Cardiac muscle cell (in vitro differentiated cells and primary cell): ENCODE data around the gene JRKL. TPM values are rescaled to one million over a fixed set of nuclear protein-coding genes. Genes with fewer than 3 reads are reported as not detected.
A peak's percentile ranks its signal among the peaks of the same experiment; 100 is the strongest.

Experiments
- DNase-seq, 2 donors: peaks; one replicate each; pipeline versions ENCODE4 v3.0.0 to v3.0.0-alpha.2; 2010 to 2017; ENCODE audit warnings: low read depth in 1 of 2, low spot score in 1 of 2
- H3K27ac ChIP-seq: fragments of 200-600 bp; sonication (generic); 2 replicates; pipeline ENCODE4 v1.5.1; 2016
- H3K27me3 ChIP-seq: fragments of 200-600 bp; sonication (generic); 2 replicates; pipeline ENCODE4 v1.6.0; 2016; ENCODE audit warnings: control low read depth
- H3K36me3 ChIP-seq: fragments of 200-600 bp; sonication (generic); 2 replicates; pipeline ENCODE4 v1.5.1; 2016; ENCODE audit warnings: control low read depth
- H3K4me1 ChIP-seq: fragments of 200-600 bp; sonication (generic); 2 replicates; pipeline ENCODE4 v1.8.1; 2017; ENCODE audit warnings: low read depth, mild to moderate bottlenecking, mixed run types
- H3K4me3 ChIP-seq: fragments of 200-600 bp; sonication (generic); 2 replicates; pipeline ENCODE4 v1.5.1; 2016; ENCODE audit warnings: mild to moderate bottlenecking
- H3K9me3 ChIP-seq: fragments of 200-600 bp; sonication (generic); 2 replicates; pipeline ENCODE4 v1.5.1; 2017; ENCODE audit warnings: low read depth, mild to moderate bottlenecking, control low read depth
- CTCF ChIP-seq: IDR thresholded peaks from 2 replicates; pipeline ENCODE4 v1.5.1; 2012; ENCODE audit warnings: low read depth, mild to moderate bottlenecking, low read length
- polyA plus RNA-seq: library from polyadenylated mRNA; unstranded; fragments of >200 nt; fragmentation: Nextera tagmentation; extraction: Ambion mirVana; gene quantifications from 2 replicates; pipeline ENCODE4 v1.2.1, GENCODE V29; 2016
- total RNA-seq: library from RNA; depleted of rRNA; stranded (reverse); fragments of >200 nt; gene quantifications from 2 replicates; pipeline ENCODE4 v1.2.3, GENCODE V29; 2016

The JRKL gene
- total RNA-seq (3.0 and 3.8 TPM in 2 replicates), polyA plus RNA-seq (7.1 and 8.7 TPM in 2 replicates)

- H3K4me1 ChIP-seq: no peaks in the 10 kb centered on the region
- H3K27ac ChIP-seq: peak within 1 kb of the TSS; percentile 91
- DNase-seq: peak; percentile 98
- H3K4me3 ChIP-seq: peak within 1 kb of the TSS; percentile 69
- no peak for TF ChIP-seq CTCF
- H3K27me3 ChIP-seq: no peaks in the 10 kb centered on the region
- H3K9me3 ChIP-seq: no peaks in the 10 kb centered on the region
- H3K36me3 ChIP-seq: no peaks in the 10 kb centered on the region
Measured at GRCh38 chr11:96389720-96390487, at the start of gene JRKL, which contains the start of gene CCDC82. Gene JRKL (plus strand): TSS chr11:96390013. CDS start chr11:96390650, 637 bp downstream. Gene CCDC82 (minus strand): TSS chr11:96389912. CDS start chr11:96384747, 5,165 bp downstream.

- no peak overlapping the region for H3K27ac ChIP-seq
- DNase-seq: peak in 1 of 2 donors; percentile 48
- no peak overlapping the region for H3K4me3 ChIP-seq
- no peaks in the 10 kb centered on the region for H3K27me3 ChIP-seq
- TF ChIP-seq CTCF: no peak
- no peaks in the 10 kb centered on the region for H3K9me3 ChIP-seq
- no peaks in the 10 kb centered on the region for H3K36me3 ChIP-seq
- H3K4me1 ChIP-seq: peaks cover 46% of the 10 kb centered on the region
Measured at GRCh38 chr11:96340555-96340885, 49.3 kb upstream of the JRKL start.

GRCh38 chr11:96341211-96342013 lies 48.4 kb upstream of the JRKL start:
- H3K9me3 ChIP-seq: no peaks in the 10 kb centered on the region
- H3K27ac ChIP-seq: no peak overlapping the region
- no peaks in the 10 kb centered on the region for H3K27me3 ChIP-seq
- peak in 1 of 2 donors; percentile 61 for DNase-seq
- peak overlapping the region; percentile 73 for H3K4me3 ChIP-seq
- peak; percentile 51 for TF ChIP-seq CTCF
- no peaks in the 10 kb centered on the region for H3K36me3 ChIP-seq
- H3K4me1 ChIP-seq: peaks cover 42% of the 10 kb centered on the region

GRCh38 chr11:96342014-96342960 lies 47.5 kb upstream of the JRKL start:
- no peaks in the 10 kb centered on the region for H3K27me3 ChIP-seq
- H3K27ac ChIP-seq: no peak overlapping the region
- no peak for TF ChIP-seq CTCF
- peak overlapping the region; percentile 73 for H3K4me3 ChIP-seq
- H3K36me3 ChIP-seq: no peaks in the 10 kb centered on the region
- no peak for DNase-seq
- peaks cover 33% of the 10 kb centered on the region for H3K4me1 ChIP-seq
- H3K9me3 ChIP-seq: no peaks in the 10 kb centered on the region
